Esophagus muscularis mucosa (tissue), 4 donors: Measurements from ENCODE around the gene LILRA2.

Source experiments
- CTCF ChIP-seq, 3 experiments: fragments of 200-600 bp in 2 of 3; fragments of 450-650 bp in 1 of 3; sonication (generic) in 2 of 3; IDR thresholded peaks; one replicate each; pipeline ENCODE4 v1.5.1; 2017 to 2019; ENCODE audit warnings: antibody characterized with exemption in 3 of 3, mild to moderate bottlenecking in 2 of 3, moderate library complexity in 1 of 3
- EP300 ChIP-seq: sonication (generic); formaldehyde crosslinking; IDR thresholded peaks from one replicate; pipeline ENCODE4 v1.6.1; 2017; ENCODE audit warnings: antibody characterized with exemption
- POLR2A ChIP-seq: fragments of 450-650 bp; IDR thresholded peaks from one replicate; pipeline ENCODE4 v1.6.1; 2017; ENCODE audit warnings: antibody characterized with exemption, moderate library complexity, mild to moderate bottlenecking, low read depth
- POLR2AphosphoS5 ChIP-seq, 2 donors: sonication (generic); formaldehyde crosslinking; IDR thresholded peaks; one replicate each; pipeline ENCODE4 v1.6.1; 2017; ENCODE audit warnings: antibody characterized with exemption in 2 of 2

DNA sequence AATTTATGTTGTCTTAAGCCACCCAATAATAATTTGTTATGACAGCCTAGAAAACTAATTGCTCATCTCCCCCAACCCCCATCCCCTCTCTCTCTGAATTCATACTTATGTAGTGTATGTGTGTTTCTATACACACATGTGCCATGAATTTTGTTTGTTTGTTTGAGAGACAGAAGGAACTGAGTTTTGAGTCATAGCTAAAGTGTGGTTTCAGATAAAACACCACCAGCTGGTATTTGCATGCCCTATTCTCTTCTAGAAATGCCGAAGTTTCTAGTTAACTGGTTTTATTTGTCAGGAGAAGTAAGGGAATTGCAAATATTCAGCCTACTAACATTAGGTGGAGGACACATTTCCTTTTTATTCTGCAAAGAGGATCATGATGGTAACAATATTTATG, 17.4 kb upstream of the LILRA2 start:
- TF ChIP-seq POLR2AphosphoS5 (IDR thresholded peaks at IDR 0.05) (no peak), CTCF (IDR thresholded peaks at IDR 0.05) (no peak), POLR2A (no peak), EP300 (no peak)
